GM06990 (cell line): ENCODE measurements around the gene RAB8B.

Experiments
- DNase-seq: peaks from one replicate; pipeline ENCODE4 v3.0.0-alpha.2; 2011; ENCODE audit not compliant: insufficient read length; ENCODE audit errors: extremely low read depth
- H3K27me3 ChIP-seq: replicated peaks from 2 replicates; pipeline ENCODE4 v1.6.0; 2011; ENCODE audit warnings: low read length; ENCODE audit not compliant: control insufficient read depth, insufficient read depth
- H3K36me3 ChIP-seq: 2 replicates; pipeline ENCODE4 v1.5.1; 2011; ENCODE audit warnings: low read length; ENCODE audit not compliant: control insufficient read depth, insufficient read depth
- H3K4me3 ChIP-seq: replicated peaks from 2 replicates; pipeline ENCODE4 v1.5.1; 2011; ENCODE audit warnings: low read depth, mild to moderate bottlenecking, control low read depth, low read length
- CTCF ChIP-seq: IDR thresholded peaks from 2 replicates; pipeline ENCODE4 v1.5.1; 2011; ENCODE audit warnings: low read length, control low read depth, mild to moderate bottlenecking, inconsistent platforms; ENCODE audit not compliant: insufficient read depth, poor library complexity, severe bottlenecking

Gene RAB8B

GRCh38 chr15:63188926-63189871 is at the start of gene RAB8B:
Gene RAB8B, plus strand, starts transcription at chr15:63189606. Its CDS starts 19 bp downstream, at chr15:63189625.
- Histone ChIP-seq H3K4me3 (peak within 1 kb of the TSS; percentile 84), H3K36me3 (no peaks in the 10 kb centered on the region), H3K27me3 (no peaks in the 10 kb centered on the region)
- no peak for TF ChIP-seq CTCF
- DNase-seq: peak; percentile 93

- no peaks in the 10 kb centered on the region for H3K27me3 ChIP-seq
- no peaks in the 10 kb centered on the region for H3K36me3 ChIP-seq
- no peak for DNase-seq
- TF ChIP-seq CTCF: no peak
- H3K4me3 ChIP-seq: no peak overlapping the region
Measured at GRCh38 chr15:63140936-63141335, 48.5 kb upstream of the RAB8B start.

GRCh38 chr15:63145426-63145825 is 44.0 kb upstream of the RAB8B start:
- Histone ChIP-seq H3K4me3 (no peak overlapping the region), H3K27me3 (no peaks in the 10 kb centered on the region), H3K36me3 (no peaks in the 10 kb centered on the region; the same call in 1 of the 2 replicates)
- TF ChIP-seq CTCF: no peak
- no peak for DNase-seq

GRCh38 chr15:63146684-63147083 is 42.7 kb upstream of the RAB8B start:
- H3K27me3 ChIP-seq: no peaks in the 10 kb centered on the region
- no peak for TF ChIP-seq CTCF
- DNase-seq: no peak
- H3K4me3 ChIP-seq: no peak overlapping the region
- H3K36me3 ChIP-seq: no peaks in the 10 kb centered on the region; the same call in 1 of the 2 replicates

- DNase-seq: no peak
- H3K27me3 ChIP-seq: no peaks in the 10 kb centered on the region
- no peak overlapping the region for H3K4me3 ChIP-seq
- peaks cover 6% of the 10 kb centered on the region for H3K36me3 ChIP-seq
- TF ChIP-seq CTCF: no peak
Measured at GRCh38 chr15:63151665-63152064, 37.7 kb upstream of the RAB8B start.
